ENCODE data around the gene SNX6.
"Not testable (repeated sequence)": the region's sequence is repeated elsewhere in the genome, so short reads cannot be mapped to it uniquely, and the experiment has no call there.

SNX6 gene

DNA sequence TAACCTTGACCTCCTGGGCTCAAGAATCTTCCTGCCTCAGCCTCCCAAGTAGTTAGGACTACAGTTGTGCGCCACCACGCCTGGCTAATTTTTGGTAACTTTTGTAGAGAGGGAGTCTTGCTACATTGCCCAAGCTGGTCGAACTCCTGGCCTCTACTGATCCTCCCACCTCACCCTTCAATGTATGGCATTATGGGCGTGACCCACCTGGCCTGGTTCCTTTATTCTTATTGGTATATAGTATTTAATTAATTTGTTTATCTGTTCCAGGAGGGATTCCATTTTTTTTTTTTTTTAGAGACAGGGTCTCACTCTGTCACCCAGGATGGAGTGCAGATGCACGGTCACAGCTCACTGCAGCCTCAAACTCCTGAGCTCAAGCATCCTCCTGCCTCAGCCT, 49.6 kb downstream of the SNX6 start:
- CTCF ChIA-PET: no interaction called here
- DNase-seq (ENCODE audit: extremely low spot score): no peak
- no peak for TF ChIP-seq LEF1 (IDR thresholded peaks at IDR 0.05; ENCODE audit: borderline replicate concordance)
- TF ChIP-seq HDGF (IDR thresholded peaks at IDR 0.05; ENCODE audit: borderline replicate concordance): no peak
- TF ChIP-seq ARNT (IDR thresholded peaks at IDR 0.05): no peak
- TF ChIP-seq L3MBTL2 (conservative IDR thresholded peaks at IDR 0.05): no peak
- no peak for TF ChIP-seq ELF4 (IDR thresholded peaks at IDR 0.05)
- TF ChIP-seq NFRKB (IDR thresholded peaks at IDR 0.05): no peak
- TF ChIP-seq, protein P1, sequence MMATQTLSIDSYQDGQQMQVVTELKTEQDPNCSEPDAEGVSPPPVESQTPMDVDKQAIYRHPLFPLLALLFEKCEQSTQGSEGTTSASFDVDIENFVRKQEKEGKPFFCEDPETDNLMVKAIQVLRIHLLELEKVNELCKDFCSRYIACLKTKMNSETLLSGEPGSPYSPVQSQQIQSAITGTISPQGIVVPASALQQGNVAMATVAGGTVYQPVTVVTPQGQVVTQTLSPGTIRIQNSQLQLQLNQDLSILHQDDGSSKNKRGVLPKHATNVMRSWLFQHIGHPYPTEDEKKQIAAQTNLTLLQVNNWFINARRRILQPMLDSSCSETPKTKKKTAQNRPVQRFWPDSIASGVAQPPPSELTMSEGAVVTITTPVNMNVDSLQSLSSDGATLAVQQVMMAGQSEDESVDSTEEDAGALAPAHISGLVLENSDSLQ (IDR thresholded peaks at IDR 0.05): no peak
- no peak for TF ChIP-seq SUZ12 (IDR thresholded peaks at IDR 0.05)
- TF ChIP-seq FOXK2 (IDR thresholded peaks at IDR 0.05): no peak
- POLR2A ChIA-PET: no interaction called here

DNA sequence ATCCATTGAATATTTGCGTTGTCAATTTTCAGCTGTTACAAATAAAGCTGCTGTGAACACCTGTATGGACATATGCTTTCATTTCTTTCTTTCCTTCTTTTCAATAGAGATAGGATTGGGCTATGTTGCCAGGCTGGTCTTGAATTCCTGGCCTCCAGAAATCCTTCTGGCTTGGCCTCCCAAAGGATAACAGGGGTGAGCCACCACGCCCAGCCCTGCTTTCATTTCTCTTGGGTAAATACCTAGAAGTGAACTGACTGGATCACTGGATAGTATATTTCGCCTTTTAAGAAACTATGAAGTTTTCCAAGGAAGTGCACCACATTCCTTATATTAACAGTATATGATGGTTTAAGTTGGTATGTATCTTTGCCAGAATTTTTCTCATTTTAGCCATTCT, 58.2 kb downstream of the SNX6 start:
- DNase-seq (ENCODE audit: extremely low spot score): no peak
- ChIA-PET CTCF (no interaction called here), POLR2A (no interaction called here)
- no peak for TF ChIP-seq L3MBTL2 (conservative IDR thresholded peaks at IDR 0.05)
- TF ChIP-seq LEF1 (IDR thresholded peaks at IDR 0.05; ENCODE audit: borderline replicate concordance): no peak
- TF ChIP-seq, protein P1 (IDR thresholded peaks at IDR 0.05): no peak
- TF ChIP-seq FOXM1 (IDR thresholded peaks at IDR 0.05; ENCODE audit: borderline replicate concordance): no peak
- TF ChIP-seq SP1 (IDR thresholded peaks at IDR 0.05): no peak
- TF ChIP-seq FOXA1 (IDR thresholded peaks at IDR 0.05): no peak

DNA sequence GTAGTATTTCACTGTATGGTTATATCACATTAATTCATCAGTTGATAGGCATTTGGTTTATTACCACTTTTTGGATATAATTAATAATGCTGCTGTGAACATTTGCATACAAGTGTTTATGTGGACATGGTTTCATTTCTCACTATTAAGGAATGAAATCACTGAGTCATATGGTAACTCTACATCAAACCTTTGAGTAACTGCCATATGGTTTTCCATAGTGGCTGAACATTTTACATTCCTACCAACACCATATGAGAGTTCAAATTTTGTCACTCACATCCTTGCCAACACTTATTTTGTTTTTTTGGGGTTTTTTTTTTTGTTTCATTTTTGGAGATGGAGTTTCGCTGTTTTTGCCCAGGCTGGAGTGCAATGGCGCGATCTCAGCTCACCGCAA, 60.2 kb downstream of the SNX6 start:
- DNase-seq (ENCODE audit: extremely low spot score): no peak
- CTCF ChIA-PET: no interaction called here
- POLR2A ChIA-PET: no interaction called here
- TF ChIP-seq CTBP1 (IDR thresholded peaks at IDR 0.05; ENCODE audit: borderline replicate concordance): no peak
- no peak for TF ChIP-seq ARNT (IDR thresholded peaks at IDR 0.05)
- TF ChIP-seq NFRKB (IDR thresholded peaks at IDR 0.05): no peak
- TF ChIP-seq L3MBTL2 (conservative IDR thresholded peaks at IDR 0.05): no peak
- TF ChIP-seq FOXM1 (IDR thresholded peaks at IDR 0.05; ENCODE audit: borderline replicate concordance): no peak
- no peak for TF ChIP-seq BHLHE40 (IDR thresholded peaks at IDR 0.05; ENCODE audit: borderline replicate concordance)
- TF ChIP-seq HDGF (IDR thresholded peaks at IDR 0.05; ENCODE audit: borderline replicate concordance): no peak

DNA sequence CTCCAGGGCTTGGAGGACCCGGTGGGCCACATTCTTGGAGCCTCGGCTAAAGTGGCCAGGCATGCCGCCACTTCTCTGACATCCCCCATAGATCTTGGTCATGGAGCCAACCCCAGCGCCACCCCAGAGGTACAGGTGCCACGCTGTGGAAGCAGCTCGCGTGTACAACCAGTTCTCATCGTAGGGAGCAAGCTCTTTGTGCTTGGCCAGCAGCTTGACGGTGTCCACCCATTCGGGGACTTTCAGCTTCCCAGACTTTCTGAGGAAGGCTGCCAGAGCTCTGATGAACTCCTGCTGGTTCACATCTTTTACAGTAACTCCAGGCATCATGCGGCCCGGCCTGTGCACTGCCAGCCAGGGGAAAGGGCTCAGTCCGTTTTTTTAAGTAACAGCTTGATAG, 61.1 kb downstream of the SNX6 start:
- ChIA-PET CTCF (no interaction called here), POLR2A (no interaction called here)
- TF ChIP-seq L3MBTL2 (conservative IDR thresholded peaks at IDR 0.05) (no peak), FOXM1 (IDR thresholded peaks at IDR 0.05; ENCODE audit: borderline replicate concordance) (no peak), ZNF384 (IDR thresholded peaks at IDR 0.05) (no peak), HDGF (IDR thresholded peaks at IDR 0.05; ENCODE audit: borderline replicate concordance) (no peak), LEF1 (IDR thresholded peaks at IDR 0.05; ENCODE audit: borderline replicate concordance) (no peak), ARNT (IDR thresholded peaks at IDR 0.05) (no peak), FOXA1 (IDR thresholded peaks at IDR 0.05) (no peak), NFRKB (IDR thresholded peaks at IDR 0.05) (no peak), CTBP1 (IDR thresholded peaks at IDR 0.05; ENCODE audit: borderline replicate concordance) (no peak), FOXK2 (IDR thresholded peaks at IDR 0.05) (no peak), SUZ12 (IDR thresholded peaks at IDR 0.05) (no peak)
- TF ChIP-seq, protein P1 (IDR thresholded peaks at IDR 0.05): no peak
- no peak for DNase-seq (ENCODE audit: extremely low spot score)

DNA sequence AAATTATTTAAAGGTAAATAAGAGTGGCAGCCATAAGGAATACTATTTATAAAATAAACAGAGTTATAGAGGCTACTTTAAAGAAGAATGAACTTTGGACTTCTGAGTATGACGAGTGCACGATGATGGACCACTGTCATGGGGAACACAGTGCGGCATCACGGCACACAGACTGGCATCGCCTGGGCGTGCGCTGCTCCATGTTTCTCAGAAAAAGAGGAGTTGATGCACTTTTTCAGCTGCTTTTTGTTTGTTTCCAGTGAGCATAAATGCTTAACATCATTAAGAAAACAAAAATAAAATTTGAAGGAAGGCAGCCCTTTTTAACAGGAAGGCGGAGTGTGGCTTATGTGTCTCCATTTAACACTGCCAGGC, 67.2 kb downstream of the SNX6 start:
- TF ChIP-seq CTBP1 (IDR thresholded peaks at IDR 0.05; ENCODE audit: borderline replicate concordance): no peak
- TF ChIP-seq SP1 (IDR thresholded peaks at IDR 0.05): no peak
- no peak for TF ChIP-seq LEF1 (IDR thresholded peaks at IDR 0.05; ENCODE audit: borderline replicate concordance)
- TF ChIP-seq ZNF384 (IDR thresholded peaks at IDR 0.05): no peak
- ChIA-PET POLR2A (no interaction called here), CTCF (no interaction called here)
- DNase-seq (ENCODE audit: extremely low spot score): no peak

DNA sequence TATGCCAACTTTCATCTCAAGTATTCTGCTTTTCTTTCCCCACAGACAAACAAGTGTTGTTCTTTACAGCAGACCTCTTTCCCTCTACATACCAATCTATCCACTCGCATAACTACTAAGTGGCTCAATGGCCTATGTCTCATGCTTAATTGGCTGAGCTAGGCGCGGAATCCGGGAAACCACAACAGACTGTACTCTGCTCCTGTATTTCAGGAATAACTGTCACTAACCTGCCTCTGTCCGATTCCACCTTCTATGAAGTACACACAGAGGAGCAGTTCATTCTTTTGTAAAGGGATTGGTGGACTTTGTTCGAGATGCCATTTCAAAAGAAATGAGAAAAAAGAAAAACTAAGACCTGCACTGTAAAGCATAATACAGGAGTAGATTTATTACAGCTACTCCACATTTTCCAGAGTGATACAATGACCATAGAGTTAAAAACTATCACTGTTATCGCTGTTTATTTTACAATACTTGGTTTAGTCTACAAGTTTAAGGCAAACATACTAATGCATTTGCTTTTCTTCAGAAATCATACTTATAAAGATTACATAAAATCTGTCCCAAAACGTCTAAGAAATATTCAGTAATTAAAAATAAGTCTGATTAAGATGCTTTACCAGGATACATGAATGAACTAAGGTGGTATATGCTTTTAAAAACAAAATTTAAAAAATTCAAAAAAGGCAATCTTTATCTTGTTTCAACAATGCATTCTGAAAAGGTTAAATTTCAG, 67.7 kb downstream of the SNX6 start:
- DNase-seq (ENCODE audit: extremely low spot score); CTCF ChIA-PET; POLR2A ChIA-PET: not testable (repeated sequence)

DNA sequence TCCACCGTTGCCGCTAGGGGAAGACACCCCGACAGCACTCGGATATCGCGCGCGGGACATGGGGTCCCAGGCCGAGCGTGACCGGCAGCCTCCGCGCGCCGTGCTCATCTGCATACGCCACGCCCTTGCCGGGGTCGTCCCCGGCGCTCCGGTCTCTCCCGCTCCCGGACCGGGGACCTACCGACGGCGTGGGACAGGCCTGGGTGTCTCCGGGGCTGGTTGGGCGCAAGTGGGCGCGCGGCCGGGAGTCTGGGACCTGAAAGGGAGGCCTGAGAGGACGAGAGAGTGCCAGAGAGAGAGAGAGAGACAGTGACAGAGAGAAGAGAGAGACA, 73.5 kb downstream of the SNX6 start:
- POLR2A ChIA-PET; DNase-seq (ENCODE audit: extremely low spot score); CTCF ChIA-PET: not testable (repeated sequence)

DNA sequence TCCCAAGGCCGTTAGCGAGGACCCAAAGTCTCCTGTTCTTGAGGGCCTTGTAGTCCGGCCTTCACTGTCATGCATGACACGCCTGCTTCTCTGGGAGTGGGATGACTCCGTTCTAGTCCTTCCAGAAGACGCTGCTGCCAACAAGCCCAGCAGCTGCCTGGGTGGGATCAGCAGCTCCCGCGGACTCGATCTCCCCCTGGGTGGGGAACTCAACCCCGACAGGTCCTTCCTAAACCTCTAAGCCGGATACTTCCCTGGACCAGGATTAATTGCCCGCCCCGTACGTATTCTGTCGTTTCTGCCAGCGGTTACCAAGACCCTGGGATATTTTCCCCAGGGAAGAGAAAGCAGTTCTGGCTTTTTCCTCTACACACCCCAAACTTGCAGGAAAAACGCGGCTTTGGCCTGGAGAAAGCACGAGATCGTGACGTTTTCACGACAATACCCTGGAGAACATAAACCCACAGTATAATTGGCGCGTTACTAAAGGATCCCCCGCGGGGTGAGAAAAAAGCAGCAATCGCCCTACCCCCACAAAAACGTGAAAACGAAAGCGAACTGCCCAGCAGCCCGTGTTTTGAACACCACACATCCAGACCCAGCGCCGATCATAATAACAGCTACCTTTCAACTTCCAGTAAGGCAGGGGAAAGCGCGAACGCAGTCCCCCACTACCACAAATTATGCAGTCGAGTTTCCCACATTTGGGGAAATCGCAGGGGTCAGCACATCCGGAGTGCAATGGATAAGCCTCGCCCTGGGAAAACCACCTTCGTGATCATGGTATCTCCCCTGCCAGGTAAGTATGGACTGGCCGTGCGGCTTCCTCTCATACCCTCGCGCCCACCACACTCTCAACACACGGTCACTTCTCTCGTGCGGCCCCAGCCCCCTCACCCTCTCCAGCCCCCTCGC, 74.1 kb downstream of the SNX6 start:
- CTCF ChIA-PET; POLR2A ChIA-PET; DNase-seq (ENCODE audit: extremely low spot score): not testable (repeated sequence)
